NCI-H1417 (cell line): Measurements from ENCODE around the gene RPL36AL.
A peak's percentile ranks its signal among the peaks of the same experiment; 100 is the strongest.
"Not testable (repeated sequence)": the region's sequence is repeated elsewhere in the genome, so short reads cannot be mapped to it uniquely, and the experiment has no call there.

Source experiments
- DNase-seq, 3 experiments: peaks; one replicate each; lab custom pipeline; 2025; lab: John Stamatoyannopoulos, UW

The RPL36AL gene

DNA sequence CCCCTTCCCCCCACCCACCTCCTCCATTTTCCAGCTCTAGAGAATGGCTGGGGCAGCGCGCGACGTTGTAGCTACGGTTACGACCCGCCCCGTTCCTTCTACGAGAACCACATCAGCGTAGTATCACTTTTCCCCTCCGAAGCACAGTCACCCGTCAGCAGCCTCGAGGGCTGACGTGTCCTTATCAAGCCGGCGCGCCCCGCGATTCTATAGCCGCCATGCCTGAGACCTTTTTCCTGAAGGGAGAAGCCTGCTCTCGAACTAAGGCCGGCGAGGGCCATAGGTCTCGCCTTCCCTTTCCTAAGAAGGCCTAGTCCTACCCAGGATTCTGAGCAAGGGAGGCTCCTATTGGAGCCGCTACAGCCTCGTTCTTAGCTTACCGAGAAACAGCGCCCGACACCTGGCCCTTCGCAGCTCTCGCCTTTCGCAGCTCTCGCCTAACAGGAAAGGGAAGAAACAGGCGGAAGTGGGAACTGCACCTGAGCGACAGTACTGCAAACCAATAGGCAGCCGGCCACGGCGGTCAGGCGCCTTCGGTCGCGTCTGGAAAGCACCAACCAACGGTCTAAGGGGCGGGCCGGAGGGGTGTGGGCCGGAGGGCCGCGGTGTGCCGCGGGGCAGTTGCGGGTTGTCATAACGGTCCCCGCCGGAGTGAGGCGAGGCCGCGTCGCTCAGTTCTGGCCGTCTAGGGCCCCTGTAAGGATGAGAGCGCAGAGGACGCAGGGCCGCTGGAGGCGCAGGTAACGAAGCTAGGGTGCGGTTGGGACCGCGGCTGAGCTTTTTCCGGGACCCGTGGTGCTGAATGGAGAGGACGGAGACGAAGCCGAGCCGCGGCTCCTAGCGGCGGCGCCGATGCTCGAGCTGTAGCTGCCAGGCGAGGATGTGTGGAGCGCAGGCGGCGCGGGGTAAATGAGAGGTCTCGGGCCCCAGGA is at the start of gene RPL36AL, which contains the start of gene MGAT2:
TSS of gene RPL36AL (minus strand) at position 445 of the 932 bp plus-strand sequence. CDS start 1,522 bp downstream, outside the sequence.
TSS of gene MGAT2 (plus strand) at position 618 of the 932 bp plus-strand sequence. CDS start 470 bp downstream, outside the sequence.
- DNase-seq, result peak; percentile 98 to 99 (median 99)

DNA sequence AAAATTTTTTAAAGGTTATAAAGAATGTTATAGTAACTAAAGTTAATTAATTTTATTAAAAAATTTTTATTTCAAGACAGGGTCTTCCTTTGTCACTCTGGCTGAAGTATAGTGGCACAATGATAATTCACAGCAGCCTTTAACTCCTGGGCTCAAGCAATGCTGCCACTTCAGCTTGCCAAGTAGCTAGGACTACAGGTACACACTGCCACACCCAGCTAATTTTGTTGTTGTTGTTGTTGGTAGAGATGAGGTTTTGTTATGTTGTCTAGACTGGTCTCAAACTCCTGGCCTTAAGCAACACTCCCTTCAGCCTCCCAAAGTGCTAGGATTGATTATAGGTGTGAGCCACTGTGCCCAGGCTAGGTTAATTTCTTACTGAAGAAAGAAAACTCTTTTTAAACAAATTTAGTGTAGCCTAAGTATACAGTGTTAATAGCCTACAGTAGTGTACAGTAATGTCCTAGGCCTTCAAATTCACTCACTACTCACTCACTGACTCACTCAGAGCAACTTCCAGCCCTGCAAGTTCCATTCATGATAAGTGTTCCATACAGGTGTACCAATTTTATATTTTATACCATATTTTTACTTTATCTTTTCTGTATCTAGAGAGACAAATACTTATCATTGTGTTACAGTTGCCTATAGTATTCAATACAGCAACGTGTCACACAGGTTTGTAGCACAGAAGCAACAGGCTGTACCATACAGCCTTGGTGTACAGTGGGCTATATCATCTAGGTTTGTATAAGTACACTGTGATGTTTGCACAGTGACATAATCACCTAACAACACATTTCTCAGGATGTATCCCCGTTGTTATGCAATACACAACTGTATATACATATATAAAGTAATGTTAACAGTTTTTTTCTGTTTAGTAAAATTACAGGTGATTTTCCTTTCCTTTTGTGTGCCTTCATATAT is 39.4 kb upstream of the RPL36AL start:
- peak in 1 of 3 experiments; percentile 17 for DNase-seq

DNA sequence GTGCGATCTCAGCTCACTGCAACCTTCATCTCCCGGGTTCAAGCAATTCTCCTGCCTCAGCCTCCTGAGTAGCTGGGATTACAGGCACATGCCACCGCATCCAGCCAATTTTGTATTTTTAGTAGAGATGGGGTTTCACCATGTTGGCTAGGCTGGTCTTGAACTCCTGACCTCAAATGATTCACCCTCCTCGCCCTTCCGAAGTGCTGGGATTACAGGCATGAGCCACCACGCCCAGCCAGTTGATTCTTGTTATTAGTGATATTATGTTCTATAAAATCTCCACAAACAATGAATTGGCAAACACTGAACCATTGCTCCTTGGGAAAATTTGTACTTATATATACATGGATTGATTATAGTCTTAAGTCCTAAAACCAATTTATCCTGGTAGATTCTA is 37.1 kb upstream of the RPL36AL start:
- DNase-seq, result not testable (repeated sequence)

DNA sequence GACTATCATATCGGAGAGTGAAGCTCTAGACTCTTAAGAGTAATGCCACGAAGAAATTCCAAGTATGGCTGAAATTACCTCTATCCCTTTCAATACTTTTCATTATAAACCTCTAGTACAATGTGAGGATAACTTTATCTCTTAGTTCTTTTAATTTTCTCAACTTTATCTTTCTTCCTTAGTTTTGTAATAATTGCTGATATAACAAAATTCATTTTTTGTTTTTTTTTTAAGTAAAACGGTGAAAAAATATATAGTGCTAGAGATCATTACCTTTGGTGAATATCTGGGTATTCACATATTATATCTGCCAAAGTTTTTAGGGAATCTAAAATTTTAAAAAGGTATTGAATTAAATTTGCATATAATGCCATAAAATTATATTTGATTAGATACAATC is 34.1 kb upstream of the RPL36AL start:
- DNase-seq, result no peak

DNA sequence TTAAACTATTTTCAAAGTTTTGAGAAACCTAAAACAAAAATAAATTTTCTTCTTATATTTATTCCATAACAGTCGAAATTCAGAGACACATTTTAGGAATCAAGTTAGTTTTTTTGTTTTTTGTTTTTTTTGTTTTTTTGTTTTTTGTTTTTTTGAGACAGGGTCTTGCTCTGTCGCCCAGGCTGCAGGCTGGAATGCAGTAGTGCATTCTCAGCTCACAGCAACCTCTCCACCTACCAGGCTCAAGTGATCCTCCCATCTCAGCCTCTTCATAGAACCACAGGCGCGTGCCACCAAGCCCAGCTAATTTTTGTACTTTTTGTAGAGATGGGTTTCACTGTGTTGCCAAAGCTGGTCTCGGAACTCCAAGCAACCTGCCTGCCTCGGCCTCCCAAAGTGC is 33.1 kb upstream of the RPL36AL start:
- DNase-seq, result no peak

DNA sequence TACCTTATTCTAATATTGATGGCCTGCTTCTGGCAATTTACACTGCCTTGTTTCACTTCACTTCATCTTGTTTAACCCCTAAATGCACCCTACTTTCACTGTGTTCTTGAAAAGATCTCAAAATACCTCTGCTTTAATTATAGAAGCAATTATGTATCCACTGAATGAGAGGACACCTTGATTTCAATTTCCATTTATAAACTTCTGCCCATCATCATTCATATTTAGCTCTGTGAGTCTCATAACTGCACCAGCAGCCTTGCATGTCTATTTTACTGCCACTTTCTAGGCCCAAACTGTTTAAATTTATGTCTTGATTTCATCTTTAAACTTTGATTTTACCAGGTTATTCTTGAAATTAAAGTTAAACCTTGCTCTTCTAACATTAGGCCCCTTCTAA is 21.7 kb upstream of the RPL36AL start:
- no peak for DNase-seq

DNA sequence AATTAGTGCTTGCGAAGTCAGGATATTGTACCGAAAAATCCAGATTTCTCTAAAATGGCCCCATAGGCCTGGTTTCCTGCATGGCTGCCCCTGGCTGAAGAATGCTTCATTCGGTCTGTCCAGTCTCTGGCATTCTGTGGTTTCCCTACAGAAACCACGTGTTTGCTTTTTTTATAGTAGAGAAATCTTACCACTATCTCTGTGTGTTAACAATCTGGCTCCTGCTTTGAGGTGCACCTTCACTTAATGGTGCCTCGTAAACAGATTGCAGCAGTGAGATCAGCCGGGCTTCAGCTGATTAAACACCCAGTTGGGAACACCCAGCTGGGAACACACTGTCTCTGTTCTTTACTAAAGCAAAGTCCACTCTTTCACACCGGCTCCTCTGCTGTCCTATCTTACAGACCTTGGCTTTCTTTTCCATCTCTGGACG is 21.3 kb upstream of the RPL36AL start:
- DNase-seq, result peak in 1 of 3 experiments; percentile 31

DNA sequence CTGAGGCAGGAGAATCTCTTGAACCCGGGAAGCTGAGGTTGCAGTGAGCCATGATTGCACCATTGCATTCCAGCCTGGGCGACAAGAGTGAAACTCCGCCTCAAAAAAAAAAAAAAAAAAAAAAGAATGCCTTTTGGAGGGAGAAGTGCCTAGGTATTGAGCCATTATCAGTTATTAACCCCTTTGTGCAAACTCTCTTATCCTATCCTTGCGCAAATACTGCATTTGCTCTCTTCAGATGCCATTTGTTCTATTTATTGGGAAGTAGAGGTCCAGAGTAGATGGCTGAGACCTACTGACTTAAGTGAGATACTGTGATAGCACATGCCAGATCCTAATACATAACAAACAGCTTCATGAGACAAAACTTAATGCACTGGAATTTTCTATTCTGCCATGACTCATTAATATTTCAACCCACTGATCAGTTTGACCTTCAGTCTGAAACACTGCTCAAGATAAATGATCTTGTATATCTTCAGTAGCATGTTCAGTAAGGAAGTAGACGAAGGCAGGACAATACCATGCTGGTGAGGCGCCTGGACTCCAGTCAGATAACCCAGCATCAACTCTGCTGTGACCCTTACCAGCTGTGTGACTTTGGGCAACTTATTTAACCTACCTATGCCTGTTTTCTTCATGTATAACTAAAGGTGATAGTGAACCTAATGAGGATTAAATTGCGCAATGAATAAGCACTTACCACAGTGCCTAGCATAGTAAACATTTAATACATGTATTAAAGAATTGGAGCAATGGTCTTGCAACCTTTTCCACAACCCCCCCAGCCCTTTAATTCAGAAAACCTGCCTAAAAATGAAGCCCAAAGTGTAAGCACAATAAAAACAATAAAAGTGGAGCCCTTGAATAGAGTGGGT is 20.4 kb upstream of the RPL36AL start:
- no peak for DNase-seq

DNA sequence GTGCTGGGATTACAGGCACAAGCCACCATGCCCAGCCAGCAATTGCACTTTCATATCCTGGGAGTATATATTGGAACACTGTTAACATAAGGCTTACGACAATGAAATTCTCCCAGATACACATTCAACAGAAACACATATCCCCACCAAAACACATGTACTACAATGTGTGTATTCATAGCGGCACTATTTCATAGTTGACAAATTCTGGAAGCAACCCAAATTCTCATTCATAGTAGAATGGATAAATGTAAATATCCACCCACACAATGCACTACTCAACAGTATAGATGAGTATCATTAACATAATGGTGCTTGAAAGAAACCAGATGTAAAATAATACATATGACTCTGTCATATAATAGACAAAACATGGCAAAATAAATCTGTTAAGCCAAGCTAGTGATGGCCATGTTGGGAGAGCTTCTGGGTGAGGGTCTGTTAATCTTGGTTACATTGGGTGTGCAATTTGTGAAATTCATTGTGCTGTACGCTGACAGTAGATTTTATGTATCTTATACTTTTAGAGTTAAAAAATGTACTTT is 17.2 kb upstream of the RPL36AL start:
- DNase-seq, result no peak

DNA sequence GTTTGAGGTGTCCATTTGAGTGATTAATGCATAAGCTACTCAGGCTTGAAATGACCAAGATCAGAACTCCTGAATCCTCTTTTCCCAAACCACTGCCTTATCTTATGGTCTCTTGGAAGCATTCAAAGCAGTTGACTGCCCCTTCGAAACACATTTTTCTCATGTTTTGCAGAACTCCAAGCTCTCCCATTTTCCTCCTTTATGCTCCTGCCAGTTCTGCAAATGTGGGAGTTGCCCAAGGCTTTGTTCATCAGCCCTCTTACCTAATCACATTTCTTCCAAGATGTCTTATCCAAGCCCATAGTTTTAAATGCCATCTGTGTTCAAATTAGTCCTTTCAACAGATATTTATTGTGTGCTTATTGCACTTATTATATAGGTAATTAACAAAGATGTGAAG is 16.4 kb upstream of the RPL36AL start:
- no peak for DNase-seq

DNA sequence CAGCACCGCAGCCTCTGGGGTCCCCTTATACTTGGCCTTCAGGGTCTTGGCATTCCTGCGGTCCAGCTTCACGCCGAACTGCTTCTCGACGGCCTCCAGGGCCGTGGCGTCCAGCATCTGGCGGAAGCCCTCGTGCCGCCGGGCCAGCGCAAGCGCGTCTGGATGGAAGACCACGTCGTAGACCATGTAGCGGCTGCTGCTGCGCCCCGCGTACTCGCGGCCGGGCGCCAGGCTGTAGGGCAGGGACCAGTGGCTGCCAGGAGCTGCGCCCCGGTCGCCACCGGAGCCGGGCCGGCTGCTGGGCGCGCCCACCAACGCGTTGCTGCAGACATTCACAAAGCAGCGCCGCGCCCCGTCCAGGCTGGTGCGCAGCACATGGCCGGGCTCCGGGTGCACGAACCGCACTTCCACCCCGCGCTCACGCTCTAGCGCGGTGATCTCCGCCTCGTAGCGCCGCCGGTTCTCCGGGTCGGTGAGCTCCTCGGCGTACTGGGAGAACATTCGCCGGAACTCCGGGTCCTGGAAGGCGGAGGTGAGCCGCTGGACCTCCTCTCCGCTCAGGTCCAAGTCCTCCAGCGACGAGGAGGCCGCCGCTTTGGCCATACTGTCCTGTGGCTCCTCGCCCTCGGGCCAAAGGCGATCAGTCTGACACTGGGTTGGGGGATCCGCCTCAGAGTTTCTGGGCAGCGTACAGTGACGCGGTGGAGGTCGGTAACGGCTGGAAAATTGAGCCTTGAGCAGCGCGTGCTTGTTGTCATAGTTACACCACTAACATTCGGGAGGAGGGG is 14.3 kb upstream of the RPL36AL start, which contains the start of gene DNAAF2:
TSS of gene DNAAF2 (minus strand) at position 698 of the 788 bp plus-strand sequence. CDS start at position 603, 95 bp downstream.
- peak; percentile 76 to 89 (median 83) for DNase-seq

DNA sequence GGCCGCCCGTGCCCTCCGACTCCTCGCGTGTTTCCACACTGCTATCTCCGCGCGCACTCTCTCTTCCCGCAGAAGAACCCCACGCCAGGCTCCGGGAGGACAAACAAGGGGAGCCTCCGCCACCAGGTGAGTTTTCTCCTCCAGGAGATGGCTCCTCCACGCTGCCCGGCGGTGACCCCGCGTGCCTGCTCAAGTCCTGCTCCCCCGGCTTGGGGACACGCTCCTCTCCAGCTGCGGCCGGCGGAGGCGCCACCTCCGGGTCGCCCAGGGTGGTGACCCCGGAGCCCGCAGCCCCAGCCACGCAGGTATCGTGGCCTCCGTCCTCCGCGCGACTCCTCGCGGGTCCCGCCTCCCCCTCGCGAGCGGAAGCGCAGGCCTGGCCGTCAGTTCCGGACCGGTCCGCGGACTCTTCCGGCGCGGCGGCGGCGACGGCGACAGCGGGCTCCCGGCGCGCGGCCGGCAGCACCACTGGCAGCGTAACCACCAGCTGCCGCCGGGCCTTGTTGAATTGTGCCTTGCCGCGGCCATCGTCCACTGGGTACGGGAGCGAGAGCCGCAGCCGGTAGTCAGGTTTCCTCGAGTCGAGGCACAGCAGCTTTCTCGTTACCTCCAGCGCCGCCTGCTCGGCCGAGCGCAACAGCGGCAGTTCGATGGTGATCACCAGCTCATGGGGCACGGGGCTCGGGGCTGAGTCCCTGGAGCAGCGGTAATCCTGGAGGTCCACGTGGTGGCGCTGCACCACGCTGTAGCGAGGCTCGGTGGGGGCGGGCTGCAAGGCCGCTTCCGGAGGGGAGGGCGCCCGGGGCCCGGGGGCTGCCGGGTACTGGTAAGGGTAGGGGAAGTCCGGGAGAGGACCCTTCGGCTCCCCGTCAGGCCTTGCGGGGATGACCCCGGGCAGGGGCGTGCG is 13.5 kb upstream of the RPL36AL start:
- DNase-seq, result peak; percentile 96 to 98 (median 98)

DNA sequence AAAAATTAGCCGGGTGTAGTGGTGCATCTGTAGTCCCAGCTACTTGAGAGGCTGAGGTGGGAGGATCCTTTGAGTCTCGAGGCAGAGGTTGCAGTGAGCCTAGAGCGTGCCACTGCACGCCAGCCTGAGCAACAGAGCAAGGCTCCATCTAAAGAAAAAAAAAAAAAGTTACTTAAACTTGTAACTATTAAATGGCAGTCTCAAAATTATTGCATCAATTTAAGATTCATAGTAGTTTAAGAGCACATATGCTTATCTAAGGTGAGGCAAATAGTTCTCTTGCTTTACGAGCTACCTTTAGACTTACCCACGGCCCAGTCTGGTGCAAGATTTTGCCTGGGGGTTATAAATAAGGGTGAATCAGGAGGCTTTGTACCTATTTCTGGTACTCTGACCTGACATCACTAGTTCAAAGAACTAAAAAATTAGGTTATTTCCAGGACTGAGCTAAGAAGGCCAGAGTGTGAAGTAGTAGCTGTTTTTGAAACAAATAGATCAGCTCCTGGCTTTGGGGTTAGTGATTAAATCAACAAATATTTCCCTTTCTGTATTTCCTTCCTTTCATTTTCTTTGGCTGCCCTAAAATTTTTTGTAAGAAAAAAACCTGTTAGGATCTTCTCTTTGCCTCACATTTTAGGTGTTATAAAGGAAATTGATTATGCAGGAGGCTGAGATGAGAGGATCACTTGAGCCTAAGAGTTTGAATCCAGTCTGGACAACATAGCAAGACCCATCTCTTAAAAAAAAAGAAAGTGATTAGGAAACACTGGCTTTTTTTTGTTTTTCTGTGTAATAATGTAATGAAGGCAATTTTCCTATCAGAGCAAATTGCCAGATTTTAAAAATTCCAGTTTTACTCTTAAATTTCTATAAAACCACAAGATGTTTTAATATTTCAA is 3.8 kb upstream of the RPL36AL start:
- DNase-seq, result no peak

DNA sequence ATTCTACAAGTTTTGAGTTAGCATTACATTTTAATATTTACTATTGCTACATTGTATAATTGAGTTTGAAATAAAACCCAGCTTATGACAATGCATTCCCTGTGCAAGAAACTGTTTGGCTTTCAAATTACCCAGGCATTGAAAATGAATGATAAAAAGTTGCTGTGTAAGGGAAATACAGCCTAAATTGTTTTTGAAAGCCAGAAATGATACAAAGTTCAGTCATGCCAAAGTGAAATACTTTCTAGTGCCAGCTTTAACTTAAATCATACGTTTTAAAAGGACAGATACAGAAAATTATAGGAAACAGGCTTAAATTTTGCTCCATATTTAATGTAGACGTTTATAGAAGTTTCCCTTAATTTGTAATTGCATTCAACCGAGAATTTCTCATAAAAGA is 3.0 kb upstream of the RPL36AL start:
- DNase-seq, result no peak

DNA sequence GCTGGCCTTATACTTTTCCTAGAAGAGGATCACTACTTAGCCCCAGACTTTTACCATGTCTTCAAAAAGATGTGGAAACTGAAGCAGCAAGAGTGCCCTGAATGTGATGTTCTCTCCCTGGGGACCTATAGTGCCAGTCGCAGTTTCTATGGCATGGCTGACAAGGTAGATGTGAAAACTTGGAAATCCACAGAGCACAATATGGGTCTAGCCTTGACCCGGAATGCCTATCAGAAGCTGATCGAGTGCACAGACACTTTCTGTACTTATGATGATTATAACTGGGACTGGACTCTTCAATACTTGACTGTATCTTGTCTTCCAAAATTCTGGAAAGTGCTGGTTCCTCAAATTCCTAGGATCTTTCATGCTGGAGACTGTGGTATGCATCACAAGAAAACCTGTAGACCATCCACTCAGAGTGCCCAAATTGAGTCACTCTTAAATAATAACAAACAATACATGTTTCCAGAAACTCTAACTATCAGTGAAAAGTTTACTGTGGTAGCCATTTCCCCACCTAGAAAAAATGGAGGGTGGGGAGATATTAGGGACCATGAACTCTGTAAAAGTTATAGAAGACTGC is 1.7 kb upstream of the RPL36AL start:
- peak in 1 of 3 experiments; percentile 50 for DNase-seq

DNA sequence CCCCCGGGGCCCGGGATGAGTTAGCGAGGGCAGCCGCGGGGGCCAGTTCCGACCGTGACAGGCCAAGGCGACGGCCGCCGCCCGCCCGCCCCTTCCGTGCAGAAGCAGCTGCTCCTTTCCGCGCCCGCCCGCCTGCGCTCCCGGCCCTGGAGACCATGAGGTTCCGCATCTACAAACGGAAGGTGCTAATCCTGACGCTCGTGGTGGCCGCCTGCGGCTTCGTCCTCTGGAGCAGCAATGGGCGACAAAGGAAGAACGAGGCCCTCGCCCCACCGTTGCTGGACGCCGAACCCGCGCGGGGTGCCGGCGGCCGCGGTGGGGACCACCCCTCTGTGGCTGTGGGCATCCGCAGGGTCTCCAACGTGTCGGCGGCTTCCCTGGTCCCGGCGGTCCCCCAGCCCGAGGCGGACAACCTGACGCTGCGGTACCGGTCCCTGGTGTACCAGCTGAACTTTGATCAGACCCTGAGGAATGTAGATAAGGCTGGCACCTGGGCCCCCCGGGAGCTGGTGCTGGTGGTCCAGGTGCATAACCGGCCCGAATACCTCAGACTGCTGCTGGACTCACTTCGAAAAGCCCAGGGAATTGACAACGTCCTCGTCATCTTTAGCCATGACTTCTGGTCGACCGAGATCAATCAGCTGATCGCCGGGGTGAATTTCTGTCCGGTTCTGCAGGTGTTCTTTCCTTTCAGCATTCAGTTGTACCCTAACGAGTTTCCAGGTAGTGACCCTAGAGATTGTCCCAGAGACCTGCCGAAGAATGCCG is 872 bp upstream of the RPL36AL start:
- DNase-seq, result peak; percentile 53 to 97 (median 90)

DNA sequence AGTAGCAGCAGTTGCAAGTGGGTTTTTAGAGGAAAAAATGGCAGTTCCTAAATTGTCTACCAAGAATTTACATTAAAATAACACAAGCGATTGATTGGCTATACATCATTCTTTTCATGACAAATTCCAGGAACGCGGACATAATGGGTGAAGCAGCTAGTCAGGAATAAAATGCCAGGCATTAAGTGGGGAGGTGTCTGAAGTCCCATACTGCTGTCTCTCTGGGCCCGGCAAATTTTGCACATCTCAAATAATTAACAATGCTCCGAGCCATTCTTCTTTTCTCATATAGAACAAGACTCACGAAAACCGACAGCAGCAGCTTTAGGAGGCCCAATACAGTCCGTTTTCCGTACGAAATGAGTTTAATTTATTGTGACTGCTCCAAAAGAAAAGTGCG is 696 bp downstream of the RPL36AL start:
- peak in 1 of 3 experiments; percentile 70 for DNase-seq
